ENCODE measurements around the gene PRICKLE3. TPM values are rescaled to one million over a fixed set of nuclear protein-coding genes. Genes with fewer than 3 reads are reported as not detected.
"Not testable (repeated sequence)": the region's sequence is repeated elsewhere in the genome, so short reads cannot be mapped to it uniquely, and the experiment has no call there.

PRICKLE3 gene
- polyA plus RNA-seq, 2 of the 4 experiments (the other 2 are of a cell fraction): 7.9 to 14.0 TPM

GRCh38 chrX:49174723-49175122, 11.4 kb downstream of the PRICKLE3 start:
- Histone ChIP-seq H3K9me3 (no peaks in the 10 kb centered on the region), H3K4me3 (no peak overlapping the region), H3K27ac (no peak overlapping the region), H3K4me1 (peaks cover 31% of the 10 kb centered on the region; the same call in 2 of the 3 replicates), H3K4me2 (no peak overlapping the region)
- whole genome bisulfite sequencing (ENCODE audit: missing lambda C conversion rate): 77% methylated on average over 3 of the region's 3 CpGs
- TF ChIP-seq RAD21 (conservative IDR thresholded peaks at IDR 0.05 in 1 of 2, IDR thresholded peaks at IDR 0.05 in 1 of 2) (no peak), RNF2 (IDR thresholded peaks at IDR 0.05; ENCODE audit: borderline replicate concordance, low read depth) (no peak), BHLHE40 (IDR thresholded peaks at IDR 0.05; ENCODE audit: low read depth, low read length) (no peak), HDAC2 (IDR thresholded peaks at IDR 0.05) (no peak), PBX3 (IDR thresholded peaks at IDR 0.05) (no peak), MAFK (IDR thresholded peaks at IDR 0.05; ENCODE audit: partially characterized antibody) (no peak), MAX (IDR thresholded peaks at IDR 0.05) (no peak), HOXA7 (CRISPR knock-in tag; IDR thresholded peaks at IDR 0.05) (no peak), RCOR1 (IDR thresholded peaks at IDR 0.05; ENCODE audit: low read depth, low read length) (no peak), ZNF302 (CRISPR knock-in tag; IDR thresholded peaks at IDR 0.05) (no peak), ZC3H11A (IDR thresholded peaks at IDR 0.05) (no peak)
- ATAC-seq: no peak
- CTCF ChIA-PET: interaction anchor here (1.0 kb wide), 1 partner anchor 11 kb away, joined by 3 read pairs; no protein-coding TSS in a partner anchor
- peak in 1 of 2 experiments; percentile 38 for DNase-seq (ENCODE audit: low read depth in 1 of 2, low spot score in 1 of 2)
- no peak for FAIRE-seq
- POLR2A ChIA-PET: no interaction called here

GRCh38 chrX:49173544-49173943, 12.6 kb downstream of the PRICKLE3 start:
- CTCF ChIA-PET: interaction anchor here (0.9 kb wide), 1 partner anchor 18 kb away, joined by 4 read pairs; no protein-coding TSS in a partner anchor

GRCh38 chrX:49172280-49172780, 13.8 kb downstream of the PRICKLE3 start:
- CTCF ChIA-PET: interaction anchor here (0.8 to 1.2 kb wide), 2 partner anchors 9 to 13 kb away, joined by 3 to 4 read pairs; no protein-coding TSS in a partner anchor
- 0% methylated on average over 11 of the region's 37 CpGs for WGBS (ENCODE audit: missing lambda C conversion rate)
- peak overlapping the region; percentile 86 for H3K4me3 ChIP-seq
- peak; percentile 72 to 79 for ATAC-seq
- H3K27ac ChIP-seq: peak overlapping the region; percentile 96 to 98
- POLR2A ChIA-PET: interaction anchor here (0.7 to 1.8 kb wide), 4 partner anchors 9 to 19 kb away, joined by 3 to 7 read pairs (median 4); no protein-coding TSS in a partner anchor
- TF ChIP-seq BCL3 (IDR thresholded peaks at IDR 0.05) (no peak), EHF (CRISPR knock-in tag; IDR thresholded peaks at IDR 0.05) (0 out of 2 replicates have a peak, but pooled peaks have one; percentile 40), CHD4 (IDR thresholded peaks at IDR 0.05; ENCODE audit: borderline replicate concordance) (no peak), MAX (IDR thresholded peaks at IDR 0.05) (peak; percentile 40; the same call in 1 of the 2 replicates), HOXA7 (CRISPR knock-in tag; IDR thresholded peaks at IDR 0.05) (0 out of 2 replicates have a peak, but pooled peaks have one; percentile 76), POLR2A (IDR thresholded peaks at IDR 0.05; ENCODE audit: low read length) (peak; percentile 21; the same call in 1 of the 2 replicates), HOXB5 (CRISPR knock-in tag; IDR thresholded peaks at IDR 0.05) (0 out of 2 replicates have a peak, but pooled peaks have one; percentile 28), PBX3 (IDR thresholded peaks at IDR 0.05) (peak; percentile 54; the same call in 1 of the 2 replicates), E2F6 (IDR thresholded peaks at IDR 0.05; ENCODE audit: borderline replicate concordance, low read depth) (peak; percentile 32; the same call in 1 of the 2 replicates)
- no peaks in the 10 kb centered on the region for H3K9me3 ChIP-seq
- peak in 1 of 2 experiments; percentile 72 for DNase-seq (ENCODE audit: low read depth in 1 of 2, low spot score in 1 of 2)
- H3K4me1 ChIP-seq: peaks cover 31% of the 10 kb centered on the region; the same call in 2 of the 3 replicates
- peak; percentile 59 for FAIRE-seq
- H3K4me2 ChIP-seq: peak overlapping the region; percentile 88

More at GRCh38 chrX:49173544-49173943, 12.6 kb downstream of the PRICKLE3 start:
- Histone ChIP-seq H3K27ac (peak overlapping the region in 1 of 2 experiments; percentile 96; a peak in 2 of 6 replicates), H3K4me3 (peak overlapping the region; percentile 86; the same call in 1 of the 3 replicates), H3K4me1 (peaks cover 31% of the 10 kb centered on the region; the same call in 2 of the 3 replicates), H3K4me2 (peak overlapping the region; percentile 88)
- FAIRE-seq; ATAC-seq; DNase-seq (ENCODE audit: low read depth in 1 of 2, low spot score in 1 of 2); H3K9me3 ChIP-seq; POLR2A ChIA-PET: not testable (repeated sequence)
- WGBS (ENCODE audit: missing lambda C conversion rate): 91% methylated on average over 8 of the region's 8 CpGs

All from A549 (cell line).